ENCODE data around the gene EHBP1. TPM values are rescaled to one million over a fixed set of nuclear protein-coding genes. Genes with fewer than 3 reads are reported as not detected.

Gene EHBP1
- polyA plus RNA-seq, 3 donors, result 4.2 to 6.1 (median 6.0) TPM

DNA sequence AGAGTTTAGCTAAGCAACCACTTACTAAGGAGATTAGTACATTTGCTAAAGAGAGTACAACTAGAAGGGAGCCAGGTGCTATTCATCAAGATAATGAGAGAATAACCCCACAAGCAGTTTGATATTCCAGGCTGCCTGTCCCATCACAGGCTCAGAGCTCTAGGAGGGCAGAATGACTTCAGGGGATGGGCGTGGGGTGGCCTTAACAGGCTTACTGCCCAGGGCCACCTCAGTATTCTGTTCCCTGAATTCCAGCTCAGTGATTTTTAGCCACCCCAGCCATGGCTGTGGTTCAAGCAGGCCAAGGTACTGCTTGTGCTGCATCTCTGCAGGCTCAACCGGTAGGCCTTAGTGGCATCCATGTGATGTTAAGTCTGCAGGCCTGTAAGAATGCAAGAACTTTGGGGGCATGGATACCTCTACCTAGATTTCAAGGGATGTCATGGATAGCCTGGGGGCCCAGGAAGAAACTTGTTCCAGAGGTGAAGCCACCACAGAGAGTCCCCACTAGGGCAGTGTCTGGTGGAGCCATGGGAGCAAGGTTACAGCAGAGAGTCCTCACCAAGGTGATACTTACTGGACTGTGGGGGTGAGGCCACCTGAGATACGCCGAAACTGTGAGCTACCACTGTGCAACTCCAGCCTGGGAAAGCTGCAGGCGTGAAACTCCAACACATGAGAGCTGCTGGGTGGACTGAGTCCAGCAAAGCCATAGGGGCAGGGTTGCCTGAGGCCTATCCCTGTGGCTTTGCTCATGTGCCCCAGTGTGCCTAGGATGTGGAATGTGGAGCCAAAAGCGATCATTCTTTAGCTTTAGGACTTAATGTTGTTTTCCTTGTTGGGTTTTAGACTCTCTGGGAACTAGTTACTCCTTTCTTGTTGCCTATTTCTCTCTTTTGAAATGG, 107.7 kb downstream of the EHBP1 start:
- Histone ChIP-seq H3K4me3 (replicated peaks in 1 of 3; ENCODE audit: low read depth in 2 of 3, low read length in 3 of 3) (no peak overlapping the region), H2AFZ (ENCODE audit: insufficient read depth, low read depth, low read length, poor library complexity, severe bottlenecking) (no peak overlapping the region), H3K4me1 (ENCODE audit: control insufficient read depth in 1 of 2, insufficient read depth in 2 of 2, low read length in 2 of 2) (no peaks in the 10 kb centered on the region), H3K27me3 (ENCODE audit: control insufficient read depth in 2 of 2, insufficient read depth in 2 of 2, low read length in 2 of 2) (no peaks in the 10 kb centered on the region), H3K79me2 (ENCODE audit: insufficient read depth, low read length) (no peaks in the 10 kb centered on the region), H4K20me1 (ENCODE audit: insufficient read depth, low read length) (no peaks in the 10 kb centered on the region), H3K4me2 (replicated peaks; ENCODE audit: extremely low read depth, low read length, poor library complexity, severe bottlenecking) (no peak overlapping the region), H3K36me3 (replicated peaks in 1 of 2; ENCODE audit: control insufficient read depth in 1 of 2, insufficient read depth in 2 of 2, low read length in 2 of 2) (no peaks in the 10 kb centered on the region), H3K9me3 (replicated peaks in 1 of 2; ENCODE audit: control insufficient read depth in 1 of 2, insufficient read depth in 1 of 2, low read length in 2 of 2) (no peaks in the 10 kb centered on the region), H3K27ac (ENCODE audit: low read depth in 1 of 2, low read length in 2 of 2) (no peak overlapping the region), H3K9ac (ENCODE audit: insufficient read depth, low read length, poor library complexity, severe bottlenecking) (no peak overlapping the region)
- TF ChIP-seq, protein P1, sequence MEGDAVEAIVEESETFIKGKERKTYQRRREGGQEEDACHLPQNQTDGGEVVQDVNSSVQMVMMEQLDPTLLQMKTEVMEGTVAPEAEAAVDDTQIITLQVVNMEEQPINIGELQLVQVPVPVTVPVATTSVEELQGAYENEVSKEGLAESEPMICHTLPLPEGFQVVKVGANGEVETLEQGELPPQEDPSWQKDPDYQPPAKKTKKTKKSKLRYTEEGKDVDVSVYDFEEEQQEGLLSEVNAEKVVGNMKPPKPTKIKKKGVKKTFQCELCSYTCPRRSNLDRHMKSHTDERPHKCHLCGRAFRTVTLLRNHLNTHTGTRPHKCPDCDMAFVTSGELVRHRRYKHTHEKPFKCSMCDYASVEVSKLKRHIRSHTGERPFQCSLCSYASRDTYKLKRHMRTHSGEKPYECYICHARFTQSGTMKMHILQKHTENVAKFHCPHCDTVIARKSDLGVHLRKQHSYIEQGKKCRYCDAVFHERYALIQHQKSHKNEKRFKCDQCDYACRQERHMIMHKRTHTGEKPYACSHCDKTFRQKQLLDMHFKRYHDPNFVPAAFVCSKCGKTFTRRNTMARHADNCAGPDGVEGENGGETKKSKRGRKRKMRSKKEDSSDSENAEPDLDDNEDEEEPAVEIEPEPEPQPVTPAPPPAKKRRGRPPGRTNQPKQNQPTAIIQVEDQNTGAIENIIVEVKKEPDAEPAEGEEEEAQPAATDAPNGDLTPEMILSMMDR (IDR thresholded peaks at IDR 0.05), result no peak
- peaks cover 7% of the 10 kb centered on the region for H3K4me1 Mint-ChIP-seq
- no peak overlapping the region for H3K27ac Mint-ChIP-seq
- peaks cover 0 to 3% (median 2%) of the 10 kb centered on the region in 7 donors for H3K9me3 Mint-ChIP-seq
- H3K4me3 Mint-ChIP-seq, result no peak overlapping the region
- 80% methylated on average over 5 of the region's 6 CpGs for WGBS (ENCODE audit: insufficient coverage)
- DNase-seq, result no peak
- intact Hi-C loops (cut with micrococcal nuclease), result no loop called here
- H3K36me3 Mint-ChIP-seq, result peaks cover 0 to 3% of the 10 kb centered on the region in 2 donors
- H3K27me3 Mint-ChIP-seq (ENCODE audit: low read depth in 3 of 3), result peaks cover 0 to 1% (median 0%) of the 10 kb centered on the region in 3 donors

DNA sequence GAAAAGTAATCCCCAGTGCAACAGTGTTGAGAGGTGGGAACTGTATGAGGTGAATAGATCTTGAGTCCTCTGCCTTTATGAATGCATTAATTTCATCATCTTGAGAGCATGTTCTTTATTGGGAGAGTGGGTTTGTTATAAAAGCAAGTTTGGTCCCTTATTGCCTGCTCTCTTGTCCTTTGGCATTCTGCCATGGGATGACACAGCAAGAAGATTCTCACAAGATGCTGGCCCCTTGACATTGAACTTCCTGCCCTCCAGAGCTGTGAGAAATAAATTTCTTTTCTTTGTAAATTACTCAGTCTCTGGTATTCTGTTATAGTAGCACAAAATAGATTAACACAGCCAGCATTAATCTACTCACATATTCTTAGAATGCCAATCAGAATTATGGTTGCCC, 108.6 kb downstream of the EHBP1 start:
- H3K9ac ChIP-seq (ENCODE audit: insufficient read depth, low read length, poor library complexity, severe bottlenecking), result no peak overlapping the region
- no peaks in the 10 kb centered on the region for H3K9me3 ChIP-seq (replicated peaks in 1 of 2; ENCODE audit: control insufficient read depth in 1 of 2, insufficient read depth in 1 of 2, low read length in 2 of 2)
- H3K27ac ChIP-seq (ENCODE audit: low read depth in 1 of 2, low read length in 2 of 2), result no peak overlapping the region
- no peaks in the 10 kb centered on the region for H4K20me1 ChIP-seq (ENCODE audit: insufficient read depth, low read length)
- no peaks in the 10 kb centered on the region for H3K79me2 ChIP-seq (ENCODE audit: insufficient read depth, low read length)
- H3K4me2 ChIP-seq (replicated peaks; ENCODE audit: extremely low read depth, low read length, poor library complexity, severe bottlenecking), result no peak overlapping the region
- TF ChIP-seq, protein P1 (IDR thresholded peaks at IDR 0.05), result no peak
- Mint-ChIP-seq H3K27me3 (ENCODE audit: low read depth in 3 of 3) (peaks cover 0 to 1% (median 0%) of the 10 kb centered on the region in 3 donors), H3K36me3 (peaks cover 0 to 3% of the 10 kb centered on the region in 2 donors), H3K27ac (no peak overlapping the region), H3K4me1 (peaks cover 7% of the 10 kb centered on the region), H3K9me3 (peaks cover 0 to 3% (median 0%) of the 10 kb centered on the region in 7 donors), H3K4me3 (no peak overlapping the region)
- no peaks in the 10 kb centered on the region for H3K4me1 ChIP-seq (ENCODE audit: control insufficient read depth in 1 of 2, insufficient read depth in 2 of 2, low read length in 2 of 2)
- H3K27me3 ChIP-seq (ENCODE audit: control insufficient read depth in 2 of 2, insufficient read depth in 2 of 2, low read length in 2 of 2), result no peaks in the 10 kb centered on the region
- no peak for DNase-seq
- intact Hi-C loops (cut with micrococcal nuclease), result no loop called here
- no peak overlapping the region for H2AFZ ChIP-seq (ENCODE audit: insufficient read depth, low read depth, low read length, poor library complexity, severe bottlenecking)
- no peaks in the 10 kb centered on the region for H3K36me3 ChIP-seq (replicated peaks in 1 of 2; ENCODE audit: control insufficient read depth in 1 of 2, insufficient read depth in 2 of 2, low read length in 2 of 2)
- H3K4me3 ChIP-seq (replicated peaks in 1 of 3; ENCODE audit: low read depth in 2 of 3, low read length in 3 of 3), result no peak overlapping the region

Data from CD14-positive monocyte (primary cell).